Measurements from ENCODE around the gene FOXL3.

The FOXL3 gene

GRCh38 chr7:304574-305409 is 14.8 kb downstream of the FOXL3 start:
- DNase-seq: no peak

GRCh38 chr7:305410-306151 is 15.6 kb downstream of the FOXL3 start:
- no peak for DNase-seq

GRCh38 chr7:307970-308369 is 18.0 kb downstream of the FOXL3 start:
- DNase-seq: no peak

GRCh38 chr7:309586-310228 is 19.7 kb downstream of the FOXL3 start:
- no peak for DNase-seq

GRCh38 chr7:311131-311680 is 21.2 kb downstream of the FOXL3 start:
- DNase-seq: no peak

- DNase-seq: no peak
These were observed 21.8 kb downstream of the FOXL3 start for GRCh38 chr7:311796-312195.

- no peak for DNase-seq
These were observed 22.5 kb downstream of the FOXL3 start for GRCh38 chr7:312424-312823.

GRCh38 chr7:314853-315252 is 24.9 kb downstream of the FOXL3 start:
- no peak for DNase-seq

GRCh38 chr7:315516-316265 is 25.7 kb downstream of the FOXL3 start:
- no peak for DNase-seq

GRCh38 chr7:317643-318405 is 27.9 kb downstream of the FOXL3 start:
- DNase-seq: no peak

- no peak for DNase-seq
These were observed 28.5 kb downstream of the FOXL3 start for GRCh38 chr7:318476-318875.

GRCh38 chr7:318878-319661 is 29.1 kb downstream of the FOXL3 start:
- DNase-seq: no peak

GRCh38 chr7:320297-320696 is 30.3 kb downstream of the FOXL3 start:
- no peak for DNase-seq

GRCh38 chr7:322111-322671 is 32.2 kb downstream of the FOXL3 start:
- peak; percentile 84 for DNase-seq

- DNase-seq: no peak
These were observed 32.7 kb downstream of the FOXL3 start for GRCh38 chr7:322708-323111.

GRCh38 chr7:323410-323809 is 33.4 kb downstream of the FOXL3 start:
- no peak for DNase-seq

- DNase-seq: no peak
These were observed 34.0 kb downstream of the FOXL3 start for GRCh38 chr7:324011-324410.

- no peak for DNase-seq
These were observed 35.3 kb downstream of the FOXL3 start for GRCh38 chr7:325051-325798.

GRCh38 chr7:325811-326210 is 35.8 kb downstream of the FOXL3 start:
- no peak for DNase-seq

- no peak for DNase-seq
These were observed 36.3 kb downstream of the FOXL3 start for GRCh38 chr7:326273-326672.
